Central memory CD8-positive, alpha-beta T cell (primary cell): ENCODE data around the gene STX1A.
A peak's percentile ranks its signal among the peaks of the same experiment; 100 is the strongest.

Source experiments
- ATAC-seq: fragments of 150-1000 bp; cut with Tn5 transposase; replicated peaks from 2 replicates; pipeline ENCODE4 v1.10.0; 2022; ENCODE audit warnings: mild to moderate bottlenecking, moderate FRiP score, moderate number of reproducible peaks; ENCODE audit not compliant: poor library complexity, severe bottlenecking; ENCODE audit errors: extremely low read depth
- DNase-seq, 2 donors: peaks; one replicate each; pipeline ENCODE4 v3.0.0; 2021; ENCODE audit warnings: low spot score in 2 of 2
- H3K27ac Mint-ChIP-seq: one replicate; pipeline ENCODE4 v1.8.0; 2022; ENCODE audit warnings: low read depth, mild to moderate bottlenecking, moderate library complexity, mixed read lengths
- H3K27me3 Mint-ChIP-seq: one replicate; pipeline ENCODE4 v1.8.0; 2022; ENCODE audit warnings: mixed read lengths
- H3K36me3 Mint-ChIP-seq: one replicate; pipeline ENCODE4 v1.8.0; 2022; ENCODE audit warnings: mild to moderate bottlenecking, moderate library complexity, mixed read lengths; ENCODE audit not compliant: insufficient read depth
- H3K4me1 Mint-ChIP-seq: one replicate; pipeline ENCODE4 v1.8.0; 2022; ENCODE audit warnings: mixed read lengths
- H3K4me3 Mint-ChIP-seq: one replicate; pipeline ENCODE4 v1.8.0; 2022; ENCODE audit warnings: mild to moderate bottlenecking, moderate library complexity, mixed read lengths
- H3K9me3 Mint-ChIP-seq: one replicate; pipeline ENCODE4 v1.8.0; 2022; ENCODE audit warnings: mixed read lengths

Gene STX1A

DNA sequence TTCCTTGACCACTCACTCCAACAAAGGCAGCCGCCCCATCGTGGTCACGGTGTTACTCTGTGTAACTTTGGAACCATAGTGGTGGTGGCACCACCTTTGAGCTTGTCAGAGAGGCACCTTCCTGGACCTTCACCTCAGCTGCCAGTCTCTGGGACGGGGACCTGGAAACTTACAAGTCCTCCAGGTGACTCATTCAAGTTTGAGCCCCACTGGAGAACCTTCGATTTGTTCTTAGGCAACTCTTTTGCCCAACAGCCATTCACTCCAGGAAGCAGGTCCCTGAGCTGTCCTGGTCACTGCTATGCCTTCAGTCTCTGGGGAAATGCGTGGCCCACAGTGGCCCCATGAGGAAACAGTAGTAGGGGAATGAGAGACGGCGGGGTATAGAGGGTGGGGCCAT is 17.2 kb downstream of the STX1A start:
- Mint-ChIP-seq H3K27me3 (no peaks in the 10 kb centered on the region), H3K4me1 (peaks cover 9% of the 10 kb centered on the region), H3K4me3 (no peak overlapping the region), H3K27ac (no peak overlapping the region), H3K9me3 (no peaks in the 10 kb centered on the region), H3K36me3 (peaks cover 38% of the 10 kb centered on the region)
- no peak for DNase-seq
- no peak for ATAC-seq

- H3K9me3 Mint-ChIP-seq = no peaks in the 10 kb centered on the region
- H3K36me3 Mint-ChIP-seq = peaks cover 45% of the 10 kb centered on the region
- no peak for ATAC-seq
- H3K4me1 Mint-ChIP-seq = peaks cover 9% of the 10 kb centered on the region
- H3K4me3 Mint-ChIP-seq = no peak overlapping the region
- DNase-seq = no peak
- no peak overlapping the region for H3K27ac Mint-ChIP-seq
- H3K27me3 Mint-ChIP-seq = no peaks in the 10 kb centered on the region
Measured at GRCh38 chr7:73701357-73701995, 18.0 kb downstream of the STX1A start.

- no peak for ATAC-seq
- no peak overlapping the region for H3K4me3 Mint-ChIP-seq
- H3K9me3 Mint-ChIP-seq = no peaks in the 10 kb centered on the region
- no peaks in the 10 kb centered on the region for H3K27me3 Mint-ChIP-seq
- H3K4me1 Mint-ChIP-seq = peaks cover 9% of the 10 kb centered on the region
- no peak for DNase-seq
- H3K27ac Mint-ChIP-seq = peak overlapping the region; percentile 22
- peaks cover 53% of the 10 kb centered on the region for H3K36me3 Mint-ChIP-seq
Measured at GRCh38 chr7:73700581-73701134, 18.8 kb downstream of the STX1A start.

GRCh38 chr7:73700069-73700423 is 19.4 kb downstream of the STX1A start:
- peaks cover 59% of the 10 kb centered on the region for H3K36me3 Mint-ChIP-seq

GRCh38 chr7:73699370-73700068 is 19.9 kb downstream of the STX1A start:
- Mint-ChIP-seq H3K9me3 (no peaks in the 10 kb centered on the region), H3K27ac (peak overlapping the region; percentile 22), H3K36me3 (peaks cover 63% of the 10 kb centered on the region), H3K4me1 (peaks cover 9% of the 10 kb centered on the region), H3K27me3 (no peaks in the 10 kb centered on the region), H3K4me3 (peak overlapping the region; percentile 32)
- ATAC-seq (no peak), DNase-seq (no peak)

More at GRCh38 chr7:73700069-73700423, 19.4 kb downstream of the STX1A start:
- DNase-seq = no peak
- no peaks in the 10 kb centered on the region for H3K27me3 Mint-ChIP-seq
- peaks cover 9% of the 10 kb centered on the region for H3K4me1 Mint-ChIP-seq
- no peak for ATAC-seq
- no peak overlapping the region for H3K4me3 Mint-ChIP-seq
- no peaks in the 10 kb centered on the region for H3K9me3 Mint-ChIP-seq
- peak overlapping the region; percentile 22 for H3K27ac Mint-ChIP-seq

- no peak for ATAC-seq
- Mint-ChIP-seq H3K27me3 (no peaks in the 10 kb centered on the region), H3K9me3 (no peaks in the 10 kb centered on the region), H3K4me3 (no peak overlapping the region), H3K4me1 (peaks cover 9% of the 10 kb centered on the region), H3K27ac (no peak overlapping the region), H3K36me3 (peaks cover 68% of the 10 kb centered on the region)
- no peak for DNase-seq
Measured at GRCh38 chr7:73698410-73698809, 21.1 kb downstream of the STX1A start.

GRCh38 chr7:73696372-73696771 is 23.1 kb downstream of the STX1A start:
- no peak for DNase-seq
- Mint-ChIP-seq H3K4me3 (no peak overlapping the region), H3K27ac (no peak overlapping the region), H3K4me1 (peaks cover 6% of the 10 kb centered on the region), H3K36me3 (peaks cover 70% of the 10 kb centered on the region), H3K9me3 (no peaks in the 10 kb centered on the region), H3K27me3 (no peaks in the 10 kb centered on the region)
- ATAC-seq = no peak

GRCh38 chr7:73690646-73691045 is 28.8 kb downstream of the STX1A start:
- Mint-ChIP-seq H3K36me3 (peaks cover 46% of the 10 kb centered on the region), H3K4me1 (peaks cover 13% of the 10 kb centered on the region), H3K4me3 (no peak overlapping the region), H3K27me3 (no peaks in the 10 kb centered on the region), H3K27ac (no peak overlapping the region), H3K9me3 (no peaks in the 10 kb centered on the region)
- ATAC-seq (no peak), DNase-seq (no peak)

- H3K27ac Mint-ChIP-seq = no peak overlapping the region
- DNase-seq = no peak
- no peak overlapping the region for H3K4me3 Mint-ChIP-seq
- peaks cover 33% of the 10 kb centered on the region for H3K36me3 Mint-ChIP-seq
- H3K4me1 Mint-ChIP-seq = peaks cover 22% of the 10 kb centered on the region
- H3K27me3 Mint-ChIP-seq = no peaks in the 10 kb centered on the region
- no peaks in the 10 kb centered on the region for H3K9me3 Mint-ChIP-seq
- ATAC-seq = no peak
Measured at GRCh38 chr7:73688288-73688687, 31.2 kb downstream of the STX1A start.

GRCh38 chr7:73685311-73685710 is 34.2 kb downstream of the STX1A start:
- H3K27me3 Mint-ChIP-seq = no peaks in the 10 kb centered on the region
- H3K9me3 Mint-ChIP-seq = no peaks in the 10 kb centered on the region
- H3K4me3 Mint-ChIP-seq = peak overlapping the region; percentile 96
- no peak for DNase-seq
- H3K36me3 Mint-ChIP-seq = peaks cover 34% of the 10 kb centered on the region
- H3K4me1 Mint-ChIP-seq = peaks cover 36% of the 10 kb centered on the region
- no peak overlapping the region for H3K27ac Mint-ChIP-seq
- ATAC-seq = no peak

GRCh38 chr7:73683788-73684693 is 35.4 kb downstream of the STX1A start:
- no peaks in the 10 kb centered on the region for H3K27me3 Mint-ChIP-seq
- H3K27ac Mint-ChIP-seq = peak overlapping the region; percentile 93
- peak overlapping the region; percentile 96 for H3K4me3 Mint-ChIP-seq
- no peak for DNase-seq
- peak; percentile 11 for ATAC-seq
- H3K4me1 Mint-ChIP-seq = peaks cover 36% of the 10 kb centered on the region
- H3K36me3 Mint-ChIP-seq = peaks cover 30% of the 10 kb centered on the region
- no peaks in the 10 kb centered on the region for H3K9me3 Mint-ChIP-seq

DNA sequence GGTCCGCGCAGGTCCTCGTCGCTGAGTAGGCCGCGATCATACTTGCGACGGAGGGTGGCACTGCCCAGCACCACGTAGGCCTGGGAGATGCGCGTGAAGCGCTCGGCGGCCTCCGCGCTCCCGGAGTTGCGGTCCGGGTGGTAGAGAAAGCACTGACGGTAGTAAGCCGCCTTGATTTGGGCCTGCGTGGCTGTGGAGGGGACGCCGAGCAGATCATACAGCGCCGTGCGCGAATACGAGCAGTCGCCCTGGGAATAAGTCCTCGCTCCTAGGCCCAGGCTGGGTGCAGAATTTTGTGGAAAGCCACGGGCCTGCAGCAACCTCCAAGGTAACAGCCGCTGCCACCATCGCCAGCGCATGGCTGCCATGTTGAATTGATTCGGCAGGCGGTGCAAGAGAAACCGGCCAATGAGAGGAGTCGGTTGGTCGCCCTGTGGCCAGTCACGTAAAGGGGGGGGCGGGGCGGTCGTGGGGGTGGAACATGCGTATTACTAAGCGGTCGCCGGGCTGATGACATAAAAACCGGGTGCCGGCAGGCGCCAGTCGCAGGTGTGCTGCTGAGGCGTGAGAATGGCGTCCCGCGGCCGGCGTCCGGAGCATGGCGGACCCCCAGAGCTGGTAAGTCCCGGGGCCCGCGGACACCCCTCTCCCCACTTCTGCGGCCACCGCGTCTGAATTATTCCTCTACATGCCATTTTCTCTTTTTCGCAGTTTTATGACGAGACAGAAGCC is 36.2 kb downstream of the STX1A start, which contains the start of the genes BUD23 and DNAJC30:
Gene BUD23 (plus strand): TSS at position 542 of the 732 bp plus-strand sequence. CDS start 29 bp downstream, at position 571.
Gene DNAJC30 (minus strand): TSS at position 398 of the 732 bp plus-strand sequence. CDS start 30 bp downstream, at position 368.
- Mint-ChIP-seq H3K4me3 (peak within 1 kb of the TSS; percentile 96), H3K27ac (peak within 1 kb of the TSS; percentile 93), H3K27me3 (no peaks in the 10 kb centered on the region), H3K4me1 (peaks cover 29% of the 10 kb centered on the region), H3K36me3 (peaks cover 27% of the 10 kb centered on the region), H3K9me3 (no peaks in the 10 kb centered on the region)
- ATAC-seq (peak; percentile 97), DNase-seq (peak; percentile 73 to 86)
